ENCODE results near the gene FBXW8.
A peak's percentile ranks its signal among the peaks of the same experiment; 100 is the strongest.

FBXW8 gene

GRCh38 chr12:117025481-117026151 lies 114.9 kb downstream of the FBXW8 start:
- DNase-seq, result peak; percentile 43

GRCh38 chr12:117026343-117026742 lies 115.6 kb downstream of the FBXW8 start:
- no peak for DNase-seq

- no peak for DNase-seq
These were observed 116.1 kb downstream of the FBXW8 start for GRCh38 chr12:117026921-117027250.

GRCh38 chr12:117027251-117028086 lies 116.7 kb downstream of the FBXW8 start:
- no peak for DNase-seq

- no peak for DNase-seq
These were observed 117.5 kb downstream of the FBXW8 start for GRCh38 chr12:117028254-117028653.

GRCh38 chr12:117030187-117030900 lies 119.6 kb downstream of the FBXW8 start:
- DNase-seq, result no peak

GRCh38 chr12:117031843-117032592 lies 121.3 kb downstream of the FBXW8 start:
- DNase-seq, result no peak

- no peak for DNase-seq
These were observed 122.0 kb downstream of the FBXW8 start for GRCh38 chr12:117032593-117033381.

GRCh38 chr12:117033382-117034221 lies 122.9 kb downstream of the FBXW8 start:
- no peak for DNase-seq

GRCh38 chr12:117034249-117034648 lies 123.5 kb downstream of the FBXW8 start:
- no peak for DNase-seq

- no peak for DNase-seq
These were observed 124.0 kb downstream of the FBXW8 start for GRCh38 chr12:117034701-117035151.

- DNase-seq, result no peak
These were observed 124.5 kb downstream of the FBXW8 start for GRCh38 chr12:117035287-117035686.

- no peak for DNase-seq
These were observed 125.3 kb downstream of the FBXW8 start for GRCh38 chr12:117036046-117036445.

GRCh38 chr12:117036547-117036946 lies 125.8 kb downstream of the FBXW8 start:
- DNase-seq, result no peak

GRCh38 chr12:117037289-117038022 lies 126.7 kb downstream of the FBXW8 start:
- DNase-seq, result no peak

GRCh38 chr12:117038023-117038680 lies 127.4 kb downstream of the FBXW8 start:
- DNase-seq, result no peak

- DNase-seq, result no peak
These were observed 128.2 kb downstream of the FBXW8 start for GRCh38 chr12:117038919-117039318.

- DNase-seq, result no peak
These were observed 129.2 kb downstream of the FBXW8 start for GRCh38 chr12:117039891-117040309.

- no peak for DNase-seq
These were observed 129.7 kb downstream of the FBXW8 start for GRCh38 chr12:117040496-117040895.

GRCh38 chr12:117041798-117042170 lies 131.0 kb downstream of the FBXW8 start:
- no peak for DNase-seq

All from activated naive CD4-positive, alpha-beta T cell treated with Interleukin-2 at 50 U/mL for 16 hours (primary cell).